ENCODE results near the gene PDE7B. TPM values are rescaled to one million over a fixed set of nuclear protein-coding genes. Genes with fewer than 3 reads are reported as not detected.

The PDE7B gene
- total and polyA plus RNA-seq, 2 of the 13 experiments (the other 11 are each of a cell fraction or from before 2014, with no cell fraction given): not detected

DNA sequence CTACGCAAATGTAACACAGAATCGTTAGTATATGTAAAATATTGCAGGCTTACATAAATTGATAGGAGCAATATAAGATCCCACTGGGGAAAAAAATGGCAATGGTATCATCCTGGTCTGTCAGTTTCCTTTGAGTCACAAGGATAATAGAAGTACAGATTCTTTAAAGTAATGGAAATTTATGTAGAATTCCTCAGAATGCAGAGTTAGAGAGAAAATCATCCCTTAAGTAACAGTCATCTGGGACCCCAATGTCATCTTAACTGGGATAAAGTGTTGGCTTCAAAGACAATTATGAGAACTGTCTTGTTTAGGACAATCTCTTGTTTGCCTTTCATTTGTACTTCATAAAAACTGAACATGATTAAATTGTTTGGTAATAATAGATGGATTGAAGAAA is 34.5 kb upstream of the PDE7B start:
- H3K27me3 ChIP-seq (ENCODE audit: control insufficient read depth in 1 of 2, insufficient read depth in 2 of 2, low read length in 2 of 2): no peaks in the 10 kb centered on the region; a peak in 1 of 5 replicates
- H3K4me3 ChIP-seq (replicated peaks in 1 of 3; ENCODE audit: insufficient read depth in 1 of 3, low read depth in 2 of 3, low read length in 3 of 3): no peak overlapping the region
- BruUV-seq (replicated peaks): no TSS peak
- H3K79me2 ChIP-seq (ENCODE audit: insufficient read depth, low read length): no peaks in the 10 kb centered on the region
- H3K9ac ChIP-seq (ENCODE audit: insufficient read depth, low read depth, low read length): no peak overlapping the region
- CTCF ChIA-PET (ENCODE audit: low intra/inter-chr PET ratio, low total read pairs): no interaction called here
- no peaks in the 10 kb centered on the region for H3K36me3 ChIP-seq (replicated peaks in 1 of 2; ENCODE audit: control insufficient read depth in 1 of 2, insufficient read depth in 2 of 2, low read length in 2 of 2)
- TF ChIP-seq, protein P1, sequence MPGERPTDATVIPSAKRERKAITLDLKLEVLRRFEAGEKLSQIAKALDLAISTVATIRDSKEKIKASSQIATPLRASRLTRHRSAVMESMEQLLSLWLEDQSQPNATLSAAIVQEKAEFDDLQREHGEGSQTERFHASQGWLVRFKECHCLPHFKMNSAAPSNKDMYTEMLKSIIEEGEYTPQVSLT (CRISPR knock-in tag; IDR thresholded peaks at IDR 0.05; ENCODE audit: borderline replicate concordance, low read depth): no peak
- no peak for TF ChIP-seq RXRB (CRISPR knock-in tag; IDR thresholded peaks at IDR 0.05; ENCODE audit: borderline replicate concordance)
- no peak for TF ChIP-seq ZNF543 (CRISPR knock-in tag; IDR thresholded peaks at IDR 0.05)
- TF ChIP-seq ZEB1 (IDR thresholded peaks at IDR 0.05; ENCODE audit: insufficient replicate concordance, low read depth): no peak
- no peak for TF ChIP-seq ZNF3 (CRISPR knock-in tag; IDR thresholded peaks at IDR 0.05)
- no peak for TF ChIP-seq YEATS2 (CRISPR knock-in tag; IDR thresholded peaks at IDR 0.05; ENCODE audit: borderline replicate concordance)
- TF ChIP-seq ZNF251 (CRISPR knock-in tag; IDR thresholded peaks at IDR 0.05): no peak
- no peak for TF ChIP-seq GABPA (IDR thresholded peaks at IDR 0.05; ENCODE audit: low read depth, low read length)
- no peak for TF ChIP-seq GABPA (CRISPR knock-in tag; IDR thresholded peaks at IDR 0.05; ENCODE audit: low read depth)
- TF ChIP-seq KDM1A (CRISPR knock-in tag; IDR thresholded peaks at IDR 0.05): no peak
- TF ChIP-seq ZBTB21 (CRISPR knock-in tag; IDR thresholded peaks at IDR 0.05): no peak
- TF ChIP-seq, protein P2, sequence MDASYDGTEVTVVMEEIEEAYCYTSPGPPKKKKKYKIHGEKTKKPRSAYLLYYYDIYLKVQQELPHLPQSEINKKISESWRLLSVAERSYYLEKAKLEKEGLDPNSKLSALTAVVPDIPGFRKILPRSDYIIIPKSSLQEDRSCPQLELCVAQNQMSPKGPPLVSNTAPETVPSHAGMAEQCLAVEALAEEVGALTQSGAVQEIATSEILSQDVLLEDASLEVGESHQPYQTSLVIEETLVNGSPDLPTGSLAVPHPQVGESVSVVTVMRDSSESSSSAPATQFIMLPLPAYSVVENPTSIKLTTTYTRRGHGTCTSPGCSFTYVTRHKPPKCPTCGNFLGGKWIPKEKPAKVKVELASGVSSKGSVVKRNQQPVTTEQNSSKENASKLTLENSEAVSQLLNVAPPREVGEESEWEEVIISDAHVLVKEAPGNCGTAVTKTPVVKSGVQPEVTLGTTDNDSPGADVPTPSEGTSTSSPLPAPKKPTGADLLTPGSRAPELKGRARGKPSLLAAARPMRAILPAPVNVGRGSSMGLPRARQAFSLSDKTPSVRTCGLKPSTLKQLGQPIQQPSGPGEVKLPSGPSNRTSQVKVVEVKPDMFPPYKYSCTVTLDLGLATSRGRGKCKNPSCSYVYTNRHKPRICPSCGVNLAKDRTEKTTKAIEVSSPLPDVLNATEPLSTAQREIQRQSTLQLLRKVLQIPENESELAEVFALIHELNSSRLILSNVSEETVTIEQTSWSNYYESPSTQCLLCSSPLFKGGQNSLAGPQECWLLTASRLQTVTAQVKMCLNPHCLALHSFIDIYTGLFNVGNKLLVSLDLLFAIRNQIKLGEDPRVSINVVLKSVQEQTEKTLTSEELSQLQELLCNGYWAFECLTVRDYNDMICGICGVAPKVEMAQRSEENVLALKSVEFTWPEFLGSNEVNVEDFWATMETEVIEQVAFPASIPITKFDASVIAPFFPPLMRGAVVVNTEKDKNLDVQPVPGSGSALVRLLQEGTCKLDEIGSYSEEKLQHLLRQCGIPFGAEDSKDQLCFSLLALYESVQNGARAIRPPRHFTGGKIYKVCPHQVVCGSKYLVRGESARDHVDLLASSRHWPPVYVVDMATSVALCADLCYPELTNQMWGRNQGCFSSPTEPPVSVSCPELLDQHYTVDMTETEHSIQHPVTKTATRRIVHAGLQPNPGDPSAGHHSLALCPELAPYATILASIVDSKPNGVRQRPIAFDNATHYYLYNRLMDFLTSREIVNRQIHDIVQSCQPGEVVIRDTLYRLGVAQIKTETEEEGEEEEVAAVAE (CRISPR knock-in tag; IDR thresholded peaks at IDR 0.05; ENCODE audit: borderline replicate concordance): no peak
- TF ChIP-seq, protein P3, sequence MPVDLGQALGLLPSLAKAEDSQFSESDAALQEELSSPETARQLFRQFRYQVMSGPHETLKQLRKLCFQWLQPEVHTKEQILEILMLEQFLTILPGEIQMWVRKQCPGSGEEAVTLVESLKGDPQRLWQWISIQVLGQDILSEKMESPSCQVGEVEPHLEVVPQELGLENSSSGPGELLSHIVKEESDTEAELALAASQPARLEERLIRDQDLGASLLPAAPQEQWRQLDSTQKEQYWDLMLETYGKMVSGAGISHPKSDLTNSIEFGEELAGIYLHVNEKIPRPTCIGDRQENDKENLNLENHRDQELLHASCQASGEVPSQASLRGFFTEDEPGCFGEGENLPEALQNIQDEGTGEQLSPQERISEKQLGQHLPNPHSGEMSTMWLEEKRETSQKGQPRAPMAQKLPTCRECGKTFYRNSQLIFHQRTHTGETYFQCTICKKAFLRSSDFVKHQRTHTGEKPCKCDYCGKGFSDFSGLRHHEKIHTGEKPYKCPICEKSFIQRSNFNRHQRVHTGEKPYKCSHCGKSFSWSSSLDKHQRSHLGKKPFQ (CRISPR knock-in tag; IDR thresholded peaks at IDR 0.05; ENCODE audit: insufficient replicate concordance): no peak
- TF ChIP-seq, protein P4, sequence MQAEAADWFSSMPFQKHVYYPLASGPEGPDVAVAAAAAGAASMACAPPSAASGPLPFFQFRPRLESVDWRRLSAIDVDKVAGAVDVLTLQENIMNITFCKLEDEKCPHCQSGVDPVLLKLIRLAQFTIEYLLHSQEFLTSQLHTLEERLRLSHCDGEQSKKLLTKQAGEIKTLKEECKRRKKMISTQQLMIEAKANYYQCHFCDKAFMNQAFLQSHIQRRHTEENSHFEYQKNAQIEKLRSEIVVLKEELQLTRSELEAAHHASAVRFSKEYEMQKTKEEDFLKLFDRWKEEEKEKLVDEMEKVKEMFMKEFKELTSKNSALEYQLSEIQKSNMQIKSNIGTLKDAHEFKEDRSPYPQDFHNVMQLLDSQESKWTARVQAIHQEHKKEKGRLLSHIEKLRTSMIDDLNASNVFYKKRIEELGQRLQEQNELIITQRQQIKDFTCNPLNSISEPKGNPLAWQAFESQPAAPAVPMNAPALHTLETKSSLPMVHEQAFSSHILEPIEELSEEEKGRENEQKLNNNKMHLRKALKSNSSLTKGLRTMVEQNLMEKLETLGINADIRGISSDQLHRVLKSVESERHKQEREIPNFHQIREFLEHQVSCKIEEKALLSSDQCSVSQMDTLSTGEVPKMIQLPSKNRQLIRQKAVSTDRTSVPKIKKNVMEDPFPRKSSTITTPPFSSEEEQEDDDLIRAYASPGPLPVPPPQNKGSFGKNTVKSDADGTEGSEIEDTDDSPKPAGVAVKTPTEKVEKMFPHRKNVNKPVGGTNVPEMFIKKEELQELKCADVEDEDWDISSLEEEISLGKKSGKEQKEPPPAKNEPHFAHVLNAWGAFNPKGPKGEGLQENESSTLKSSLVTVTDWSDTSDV (CRISPR knock-in tag; IDR thresholded peaks at IDR 0.05): no peak
- no peak for TF ChIP-seq ZNF777 (CRISPR knock-in tag; IDR thresholded peaks at IDR 0.05)
- in situ Hi-C loops (cut with HindIII; ENCODE audit: extremely low pct_ligation_motif_present, low pct_unique_long_range_greater_than_20kb): no loop called here
- DNase-seq (ENCODE audit: low spot score): no peak
- H3K4me1 ChIP-seq (ENCODE audit: insufficient read depth, low read length): peaks cover 8% of the 10 kb centered on the region
- WGBS (ENCODE audit: low lambda C conversion rate): 13% methylated on average over 2 of the region's 2 CpGs
- H3K27ac ChIP-seq (ENCODE audit: extremely low read length, insufficient read depth, low read length): no peak overlapping the region
- H2AFZ ChIP-seq (ENCODE audit: low read length): no peak overlapping the region
- H3K9me3 ChIP-seq (ENCODE audit: low read length): no peaks in the 10 kb centered on the region
- no peak for FAIRE-seq
- no peak overlapping the region for H3K4me2 ChIP-seq (ENCODE audit: low read depth, low read length)
- intact Hi-C loops (cut with micrococcal nuclease; ENCODE audit: unreplicated experiment): no loop called here
- no peak for ATAC-seq
- H4K20me1 ChIP-seq (ENCODE audit: insufficient read depth, low read length): no peaks in the 10 kb centered on the region
- POLR2A ChIA-PET: no interaction called here
